Measurements from ENCODE around the gene NOVA2.

DNA sequence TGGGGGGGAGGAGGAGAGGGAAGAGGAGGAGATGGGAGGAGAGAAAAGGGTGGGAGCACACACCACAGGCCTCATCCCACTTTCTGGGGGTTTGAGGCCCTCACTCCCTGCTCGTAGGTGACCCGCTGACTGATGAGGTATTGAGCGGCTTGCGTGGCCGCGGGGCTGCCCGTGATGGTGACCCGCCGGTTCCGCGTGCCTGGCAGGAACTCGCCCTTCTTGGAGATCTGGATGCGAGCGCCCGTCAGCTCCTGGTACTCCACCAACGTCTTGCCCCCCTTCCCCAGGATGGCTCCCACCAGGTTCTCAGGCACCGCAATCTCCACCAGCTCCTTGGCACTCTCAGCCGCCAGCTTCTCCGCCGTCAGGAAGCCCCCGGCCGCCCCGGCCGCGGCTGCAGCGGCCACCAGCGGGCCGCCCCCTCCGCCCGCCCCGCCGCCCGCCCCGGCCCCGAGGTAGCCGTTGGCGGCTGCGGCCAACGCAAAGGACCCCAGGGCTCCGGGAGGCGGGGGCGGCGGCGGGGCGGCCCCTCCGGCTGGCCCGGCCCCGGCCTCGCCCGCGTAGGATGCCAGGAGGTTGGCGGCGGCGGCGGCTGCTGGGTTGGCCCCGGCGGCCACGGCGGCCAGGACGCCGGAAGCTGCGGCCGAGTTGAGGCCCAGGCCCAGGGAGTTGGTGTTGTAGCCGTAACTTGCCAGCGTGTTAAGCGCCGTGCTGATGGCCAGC lies 33.7 kb downstream of the NOVA2 start:
- no peak for TF ChIP-seq PPARA (CRISPR knock-in tag; IDR thresholded peaks at IDR 0.05; ENCODE audit: borderline replicate concordance)
- no peak for TF ChIP-seq ESRRG (CRISPR knock-in tag; IDR thresholded peaks at IDR 0.05)
- TF ChIP-seq TCF4 (CRISPR knock-in tag; IDR thresholded peaks at IDR 0.05; ENCODE audit: borderline replicate concordance): no peak
- TF ChIP-seq OSR1 (CRISPR knock-in tag; IDR thresholded peaks at IDR 0.05): no peak
- TF ChIP-seq, protein P1, sequence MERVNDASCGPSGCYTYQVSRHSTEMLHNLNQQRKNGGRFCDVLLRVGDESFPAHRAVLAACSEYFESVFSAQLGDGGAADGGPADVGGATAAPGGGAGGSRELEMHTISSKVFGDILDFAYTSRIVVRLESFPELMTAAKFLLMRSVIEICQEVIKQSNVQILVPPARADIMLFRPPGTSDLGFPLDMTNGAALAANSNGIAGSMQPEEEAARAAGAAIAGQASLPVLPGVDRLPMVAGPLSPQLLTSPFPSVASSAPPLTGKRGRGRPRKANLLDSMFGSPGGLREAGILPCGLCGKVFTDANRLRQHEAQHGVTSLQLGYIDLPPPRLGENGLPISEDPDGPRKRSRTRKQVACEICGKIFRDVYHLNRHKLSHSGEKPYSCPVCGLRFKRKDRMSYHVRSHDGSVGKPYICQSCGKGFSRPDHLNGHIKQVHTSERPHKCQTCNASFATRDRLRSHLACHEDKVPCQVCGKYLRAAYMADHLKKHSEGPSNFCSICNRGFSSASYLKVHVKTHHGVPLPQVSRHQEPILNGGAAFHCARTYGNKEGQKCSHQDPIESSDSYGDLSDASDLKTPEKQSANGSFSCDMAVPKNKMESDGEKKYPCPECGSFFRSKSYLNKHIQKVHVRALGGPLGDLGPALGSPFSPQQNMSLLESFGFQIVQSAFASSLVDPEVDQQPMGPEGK (CRISPR knock-in tag; IDR thresholded peaks at IDR 0.05; ENCODE audit: borderline replicate concordance): no peak

Data from SK-N-SH treated with all-trans-retinoic acid at 6 μM for 48 hours (cell line).